ENCODE measurements around the gene HSP90AB1.

DNA sequence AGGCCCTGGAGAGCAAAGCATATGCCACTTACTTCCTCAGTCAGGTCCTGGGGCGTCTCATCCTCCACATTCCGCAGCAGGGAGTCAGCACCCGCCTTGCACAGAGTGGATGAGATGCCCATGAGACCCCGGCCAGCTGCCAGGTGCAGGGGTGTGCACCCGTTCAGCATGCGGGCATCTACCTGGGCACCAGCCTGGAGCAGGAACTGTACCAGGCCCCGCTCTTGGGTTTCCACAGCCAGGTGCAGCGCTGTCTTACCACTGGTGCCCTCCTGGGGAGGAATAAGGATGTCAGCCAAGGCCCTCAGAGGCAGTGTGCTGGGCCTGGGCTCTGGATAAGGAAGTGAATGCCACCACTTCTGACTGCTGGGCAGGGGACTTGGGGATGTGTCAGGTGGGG lies 13.1 kb downstream of the HSP90AB1 start:
- TF ChIP-seq, protein P1, sequence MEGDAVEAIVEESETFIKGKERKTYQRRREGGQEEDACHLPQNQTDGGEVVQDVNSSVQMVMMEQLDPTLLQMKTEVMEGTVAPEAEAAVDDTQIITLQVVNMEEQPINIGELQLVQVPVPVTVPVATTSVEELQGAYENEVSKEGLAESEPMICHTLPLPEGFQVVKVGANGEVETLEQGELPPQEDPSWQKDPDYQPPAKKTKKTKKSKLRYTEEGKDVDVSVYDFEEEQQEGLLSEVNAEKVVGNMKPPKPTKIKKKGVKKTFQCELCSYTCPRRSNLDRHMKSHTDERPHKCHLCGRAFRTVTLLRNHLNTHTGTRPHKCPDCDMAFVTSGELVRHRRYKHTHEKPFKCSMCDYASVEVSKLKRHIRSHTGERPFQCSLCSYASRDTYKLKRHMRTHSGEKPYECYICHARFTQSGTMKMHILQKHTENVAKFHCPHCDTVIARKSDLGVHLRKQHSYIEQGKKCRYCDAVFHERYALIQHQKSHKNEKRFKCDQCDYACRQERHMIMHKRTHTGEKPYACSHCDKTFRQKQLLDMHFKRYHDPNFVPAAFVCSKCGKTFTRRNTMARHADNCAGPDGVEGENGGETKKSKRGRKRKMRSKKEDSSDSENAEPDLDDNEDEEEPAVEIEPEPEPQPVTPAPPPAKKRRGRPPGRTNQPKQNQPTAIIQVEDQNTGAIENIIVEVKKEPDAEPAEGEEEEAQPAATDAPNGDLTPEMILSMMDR (IDR thresholded peaks at IDR 0.05) = no peak
- no peak for TF ChIP-seq POLR2A (IDR thresholded peaks at IDR 0.05)
